D721Med (cell line): ENCODE measurements around the gene CHN2.
"Not testable (repeated sequence)": the region's sequence is repeated elsewhere in the genome, so short reads cannot be mapped to it uniquely, and the experiment has no call there.

ENCODE experiments used
- DNase-seq: peaks from one replicate; pipeline ENCODE4 v3.0.0; 2011; ENCODE audit warnings: low spot score; ENCODE audit not compliant: insufficient read length
- FAIRE-seq: peaks from 2 replicates; lab custom pipeline; 2011; peaks lifted over from hg19 to GRCh38; lab: Jason Lieb, UNC
- TF ChIP-seq, protein P1 (sequence below): IDR thresholded peaks from 2 replicates; pipeline ENCODE4 v1.5.1; 2012; ENCODE audit warnings: mild to moderate bottlenecking, control low read depth; ENCODE audit not compliant: insufficient read depth; ENCODE audit errors: missing control alignments

Gene CHN2

GRCh38 chr7:29255199-29255878 is 60.8 kb downstream of the CHN2 start:
- DNase-seq (no peak), FAIRE-seq (no peak)
- TF ChIP-seq, protein P1, sequence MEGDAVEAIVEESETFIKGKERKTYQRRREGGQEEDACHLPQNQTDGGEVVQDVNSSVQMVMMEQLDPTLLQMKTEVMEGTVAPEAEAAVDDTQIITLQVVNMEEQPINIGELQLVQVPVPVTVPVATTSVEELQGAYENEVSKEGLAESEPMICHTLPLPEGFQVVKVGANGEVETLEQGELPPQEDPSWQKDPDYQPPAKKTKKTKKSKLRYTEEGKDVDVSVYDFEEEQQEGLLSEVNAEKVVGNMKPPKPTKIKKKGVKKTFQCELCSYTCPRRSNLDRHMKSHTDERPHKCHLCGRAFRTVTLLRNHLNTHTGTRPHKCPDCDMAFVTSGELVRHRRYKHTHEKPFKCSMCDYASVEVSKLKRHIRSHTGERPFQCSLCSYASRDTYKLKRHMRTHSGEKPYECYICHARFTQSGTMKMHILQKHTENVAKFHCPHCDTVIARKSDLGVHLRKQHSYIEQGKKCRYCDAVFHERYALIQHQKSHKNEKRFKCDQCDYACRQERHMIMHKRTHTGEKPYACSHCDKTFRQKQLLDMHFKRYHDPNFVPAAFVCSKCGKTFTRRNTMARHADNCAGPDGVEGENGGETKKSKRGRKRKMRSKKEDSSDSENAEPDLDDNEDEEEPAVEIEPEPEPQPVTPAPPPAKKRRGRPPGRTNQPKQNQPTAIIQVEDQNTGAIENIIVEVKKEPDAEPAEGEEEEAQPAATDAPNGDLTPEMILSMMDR: no peak

DNA sequence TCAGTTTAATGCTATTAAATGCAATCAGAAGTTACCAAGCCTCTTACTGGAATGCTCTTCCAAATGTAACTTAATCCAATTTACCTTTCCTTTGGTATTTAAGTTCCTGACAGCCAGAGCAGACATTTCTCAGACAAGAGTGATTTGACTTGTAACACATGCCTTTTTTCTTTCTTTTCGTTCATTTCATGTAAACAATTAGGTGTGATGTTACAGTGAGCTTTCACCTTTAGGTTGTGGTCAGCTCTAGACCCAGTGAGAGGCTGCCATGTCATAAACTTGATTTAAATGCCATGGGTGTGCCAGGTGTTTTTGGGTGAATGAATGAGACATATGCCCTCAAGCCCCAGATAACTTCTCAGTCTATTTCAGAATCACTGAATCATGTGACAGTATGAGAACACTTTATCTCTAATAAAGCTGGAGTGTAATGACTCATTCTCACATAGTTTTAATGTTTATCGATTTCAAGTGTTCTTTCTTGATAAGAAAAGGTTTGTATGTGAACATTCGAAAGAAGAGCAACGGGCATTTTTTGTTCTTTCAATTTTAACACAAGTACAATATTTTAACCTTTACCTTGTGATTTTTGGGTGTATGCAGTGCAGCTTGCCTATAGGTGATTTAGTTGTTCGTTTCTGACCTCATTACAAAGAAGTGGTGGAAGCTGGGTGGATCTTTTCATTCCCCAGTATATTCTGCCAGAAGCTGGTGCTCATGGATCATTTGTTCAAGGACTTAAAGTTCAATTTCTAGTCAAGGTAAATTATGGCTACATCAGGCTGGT is 61.5 kb downstream of the CHN2 start:
- FAIRE-seq (no peak), DNase-seq (no peak)
- TF ChIP-seq, protein P1: no peak

DNA sequence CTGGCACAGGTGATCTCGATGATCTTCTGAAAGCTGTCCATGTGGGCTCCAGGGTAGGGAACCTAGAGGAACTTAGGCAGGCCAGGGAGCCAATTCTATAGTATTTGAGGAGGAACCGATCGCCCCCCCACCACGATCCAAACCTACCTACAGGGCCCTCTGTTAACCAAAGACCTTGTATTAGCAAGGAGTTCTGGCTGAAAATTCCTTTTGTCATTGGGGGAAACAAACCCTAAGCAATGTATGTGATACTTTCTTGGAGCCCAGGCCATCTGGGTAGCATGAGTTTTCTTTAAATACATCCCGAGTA is 62.1 kb downstream of the CHN2 start:
- no peak for DNase-seq
- TF ChIP-seq, protein P1: no peak
- FAIRE-seq: no peak

DNA sequence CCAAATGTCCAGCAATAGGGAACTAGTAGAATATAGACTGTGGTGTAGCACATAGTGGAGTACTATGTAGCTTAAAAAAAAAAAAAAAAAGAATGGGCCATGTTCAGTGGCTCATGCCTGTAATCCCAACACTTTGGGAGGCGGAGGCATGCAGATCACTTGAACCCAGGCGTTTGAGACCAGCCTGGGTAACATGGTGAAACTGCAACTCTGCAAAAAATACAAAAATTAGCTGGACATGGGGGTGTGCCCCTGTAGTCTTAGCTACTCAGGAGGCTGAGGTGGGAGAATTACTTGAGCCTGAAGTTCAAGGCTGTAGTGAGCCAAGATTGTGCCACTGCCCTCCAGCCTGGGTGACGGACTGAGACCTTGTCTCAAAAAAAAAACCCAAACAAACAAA is 64.4 kb downstream of the CHN2 start:
- TF ChIP-seq, protein P1: no peak
- FAIRE-seq (no peak), DNase-seq (no peak)

GRCh38 chr7:29262191-29262917 is 67.8 kb downstream of the CHN2 start:
- TF ChIP-seq, protein P1: no peak
- no peak for FAIRE-seq

GRCh38 chr7:29263601-29264207 is 69.1 kb downstream of the CHN2 start:
- not testable (repeated sequence) for FAIRE-seq, DNase-seq

More at GRCh38 chr7:29262191-29262917, 67.8 kb downstream of the CHN2 start:
- DNase-seq: no peak

GRCh38 chr7:29265208-29265923 is 70.8 kb downstream of the CHN2 start:
- TF ChIP-seq, protein P1: no peak
- no peak for FAIRE-seq
- DNase-seq: no peak
